ENCODE results near the gene KRTAP20-2. TPM values are rescaled to one million over a fixed set of nuclear protein-coding genes. Genes with fewer than 3 reads are reported as not detected.

Gene KRTAP20-2
- total RNA-seq, 2 donors from 2014 or later, result not detected

DNA sequence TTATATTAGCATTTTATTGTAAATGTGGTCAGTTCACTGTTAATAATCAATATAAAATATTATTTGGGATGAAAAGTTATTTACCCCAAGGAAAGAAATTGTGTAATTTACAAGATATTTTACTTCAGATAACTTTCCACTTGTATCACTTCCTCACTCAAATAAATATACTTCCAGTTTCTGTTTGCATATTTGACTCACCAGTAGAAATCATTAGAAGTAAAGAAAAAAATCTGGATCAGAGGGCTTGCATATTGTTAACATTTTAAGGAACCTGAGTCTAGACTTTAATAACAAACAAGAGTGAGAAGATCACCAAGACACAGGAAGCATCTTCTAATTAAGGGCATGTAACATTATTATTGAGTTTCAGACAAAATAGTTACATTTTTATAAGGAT, 14.9 kb upstream of the KRTAP20-2 start:
- no peaks in the 10 kb centered on the region for H3K36me3 ChIP-seq
- no peak overlapping the region for H3K4me3 ChIP-seq
- H3K9me3 ChIP-seq, result no peaks in the 10 kb centered on the region
- no peak for DNase-seq (ENCODE audit: low spot score)
- no peak overlapping the region for H3K27ac ChIP-seq
- H3K4me1 ChIP-seq (ENCODE audit: control insufficient read depth in 1 of 2, low read depth in 2 of 2), result no peaks in the 10 kb centered on the region
- H3K27me3 ChIP-seq (replicated peaks; ENCODE audit: insufficient read depth), result no peaks in the 10 kb centered on the region
- no peak for TF ChIP-seq CTCF (IDR thresholded peaks at IDR 0.05)
- no peak for ATAC-seq (ENCODE audit: insufficient number of reproducible peaks, low FRiP score, low read depth)

DNA sequence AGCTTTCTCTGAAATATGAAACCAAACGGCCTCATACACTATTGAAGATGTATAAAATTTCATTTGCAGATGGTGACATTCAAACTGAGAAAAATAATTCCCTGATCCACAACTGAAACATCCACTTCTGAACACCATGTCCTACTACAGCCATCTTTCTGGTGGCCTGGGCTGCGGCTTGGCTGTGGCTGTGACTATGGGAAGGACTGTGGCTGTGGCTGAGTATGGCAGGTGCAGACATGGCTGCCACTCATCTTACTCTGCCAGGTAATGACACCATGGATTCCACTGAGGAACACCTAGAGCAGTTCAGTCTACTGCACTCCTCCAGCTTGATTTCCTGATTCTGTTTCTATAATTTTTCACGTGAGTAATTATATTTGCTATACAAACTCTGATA, 14.5 kb upstream of the KRTAP20-2 start, which contains the start of gene KRTAP20-4:
Gene KRTAP20-4, plus strand, starts transcription at position 106 of the 400 bp plus-strand sequence.
- ATAC-seq (ENCODE audit: insufficient number of reproducible peaks, low FRiP score, low read depth), result no peak
- Histone ChIP-seq H3K4me3 (no peak within 1 kb of the TSS), H3K27me3 (replicated peaks; ENCODE audit: insufficient read depth) (no peaks in the 10 kb centered on the region), H3K9me3 (no peaks in the 10 kb centered on the region), H3K4me1 (ENCODE audit: control insufficient read depth in 1 of 2, low read depth in 2 of 2) (no peaks in the 10 kb centered on the region), H3K36me3 (no peaks in the 10 kb centered on the region), H3K27ac (no peak within 1 kb of the TSS)
- TF ChIP-seq CTCF (IDR thresholded peaks at IDR 0.05), result no peak
- DNase-seq (ENCODE audit: low spot score), result no peak

- H3K9me3 ChIP-seq, result no peaks in the 10 kb centered on the region
- ATAC-seq (ENCODE audit: insufficient number of reproducible peaks, low FRiP score, low read depth), result no peak
- no peak overlapping the region for H3K4me3 ChIP-seq
- no peak for TF ChIP-seq CTCF (IDR thresholded peaks at IDR 0.05)
- no peak for DNase-seq (ENCODE audit: low spot score)
- no peak overlapping the region for H3K27ac ChIP-seq
- H3K36me3 ChIP-seq, result no peaks in the 10 kb centered on the region
- H3K27me3 ChIP-seq (replicated peaks; ENCODE audit: insufficient read depth), result no peaks in the 10 kb centered on the region
- no peaks in the 10 kb centered on the region for H3K4me1 ChIP-seq (ENCODE audit: control insufficient read depth in 1 of 2, low read depth in 2 of 2)
Observed at GRCh38 chr21:30623362-30623761, 11.6 kb upstream of the KRTAP20-2 start.

DNA sequence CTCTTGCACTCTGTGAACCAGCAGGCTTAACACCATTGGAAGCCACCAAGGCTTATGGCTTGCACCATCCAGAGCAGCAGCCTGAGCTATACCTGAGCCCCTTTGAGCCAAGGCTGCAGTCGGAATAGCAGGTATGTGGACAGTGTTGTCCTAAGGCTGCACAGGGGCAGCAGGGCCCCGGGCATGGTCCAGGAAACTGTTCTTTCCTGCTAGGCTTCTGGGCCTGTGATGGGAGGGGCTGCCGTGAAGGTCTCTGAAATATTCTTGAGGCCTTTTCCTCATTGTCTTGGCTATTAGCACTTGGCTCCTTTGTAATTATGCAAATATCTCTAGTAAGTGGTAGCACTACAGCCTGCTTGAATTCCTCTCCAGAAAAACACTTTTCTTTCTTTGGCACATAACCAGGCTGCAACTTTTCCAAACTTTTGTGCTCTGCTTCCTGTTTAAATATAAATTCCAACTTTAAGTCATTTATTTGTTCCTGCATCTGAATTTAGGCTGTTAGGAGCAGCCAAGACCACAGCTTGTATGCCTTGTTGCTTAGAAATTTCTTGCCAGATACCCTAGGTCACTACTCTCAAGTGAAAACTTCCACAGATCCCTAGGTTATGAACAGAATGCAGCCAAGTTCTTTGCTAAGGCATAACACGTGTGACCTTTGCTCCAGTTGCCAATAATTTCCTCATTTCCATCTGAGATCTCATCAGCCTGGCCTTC, 9.4 kb upstream of the KRTAP20-2 start:
- TF ChIP-seq CTCF (IDR thresholded peaks at IDR 0.05), result no peak
- no peaks in the 10 kb centered on the region for H3K9me3 ChIP-seq
- no peak overlapping the region for H3K4me3 ChIP-seq
- no peaks in the 10 kb centered on the region for H3K4me1 ChIP-seq (ENCODE audit: control insufficient read depth in 1 of 2, low read depth in 2 of 2)
- no peak for ATAC-seq (ENCODE audit: insufficient number of reproducible peaks, low FRiP score, low read depth)
- H3K36me3 ChIP-seq, result no peaks in the 10 kb centered on the region
- H3K27me3 ChIP-seq (replicated peaks; ENCODE audit: insufficient read depth), result no peaks in the 10 kb centered on the region
- no peak for DNase-seq (ENCODE audit: low spot score)
- no peak overlapping the region for H3K27ac ChIP-seq

DNA sequence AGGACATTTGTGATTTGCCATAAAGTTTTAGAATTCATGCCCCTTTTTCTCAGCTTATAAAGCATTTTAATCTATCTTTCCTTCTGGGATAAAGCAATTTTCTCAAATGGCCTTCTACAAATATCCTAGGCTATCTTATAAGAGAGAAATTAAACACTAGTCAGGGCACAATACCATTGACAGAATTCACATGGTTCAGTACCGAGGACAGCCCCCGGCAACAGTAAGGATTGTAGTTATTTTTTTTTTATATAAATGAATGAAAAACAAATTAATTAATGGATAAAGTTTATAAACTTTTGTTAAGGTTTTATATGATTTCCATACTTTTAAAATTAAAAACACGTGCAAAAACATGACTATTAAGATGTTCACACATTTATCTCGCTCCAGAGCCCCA, 6.9 kb upstream of the KRTAP20-2 start:
- ATAC-seq (ENCODE audit: insufficient number of reproducible peaks, low FRiP score, low read depth) (no peak), DNase-seq (ENCODE audit: low spot score) (no peak)
- Histone ChIP-seq H3K4me1 (ENCODE audit: control insufficient read depth in 1 of 2, low read depth in 2 of 2) (no peaks in the 10 kb centered on the region), H3K9me3 (no peaks in the 10 kb centered on the region), H3K4me3 (no peak overlapping the region), H3K36me3 (no peaks in the 10 kb centered on the region), H3K27ac (no peak overlapping the region), H3K27me3 (replicated peaks; ENCODE audit: insufficient read depth) (no peaks in the 10 kb centered on the region)
- no peak for TF ChIP-seq CTCF (IDR thresholded peaks at IDR 0.05)
